Measurements from ENCODE around the gene AOX1. TPM values are rescaled to one million over a fixed set of nuclear protein-coding genes. Genes with fewer than 3 reads are reported as not detected.
"Not testable (repeated sequence)": the region's sequence is repeated elsewhere in the genome, so short reads cannot be mapped to it uniquely, and the experiment has no call there.

Gene AOX1
- under 1 TPM; 0.17 to 0.26 TPM for total RNA-seq

DNA sequence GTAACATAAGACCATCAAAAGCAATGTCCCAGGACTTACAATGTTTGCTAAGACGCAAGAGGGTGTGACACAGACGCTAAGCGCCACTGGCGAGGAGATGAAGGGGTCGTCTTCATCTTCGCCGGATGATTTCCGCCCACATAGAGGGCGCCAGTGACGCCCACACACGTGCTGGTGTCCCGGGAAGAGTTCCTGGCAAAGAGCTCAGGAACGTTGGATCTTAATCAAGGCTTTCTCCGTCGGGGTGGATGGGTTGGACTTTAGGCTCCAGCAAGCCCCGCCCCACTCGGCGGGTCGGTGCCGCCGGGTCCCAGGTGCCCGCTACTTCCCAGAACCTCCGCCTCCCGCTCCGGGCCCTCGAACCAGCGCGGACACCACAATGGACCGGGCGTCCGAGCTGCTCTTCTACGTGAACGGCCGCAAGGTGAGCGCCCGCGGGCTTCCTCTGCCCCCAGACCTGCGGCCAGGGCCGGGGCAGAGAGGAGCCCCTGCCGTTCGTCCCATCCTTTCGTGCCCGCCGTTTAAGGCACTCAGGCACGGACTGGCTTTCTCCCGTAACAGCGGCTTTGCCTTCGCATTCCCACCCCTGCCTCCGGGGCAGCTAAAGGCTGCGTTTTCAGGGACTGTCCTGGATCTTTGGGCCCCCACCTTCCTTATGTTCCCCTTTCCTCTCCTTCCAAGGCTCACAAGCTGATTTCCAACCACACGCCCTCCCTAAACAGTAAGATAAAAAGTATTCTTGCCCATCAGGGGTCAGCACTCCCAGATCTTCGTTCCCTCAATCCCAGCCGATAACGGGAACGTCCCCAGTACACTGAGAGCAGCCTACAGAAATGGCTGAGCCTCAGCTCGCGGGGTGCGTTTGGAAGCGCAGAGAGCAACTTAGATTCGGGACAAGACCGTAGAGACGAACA, at the start of gene AOX1:
TSS of gene AOX1 (plus strand) at position 285 of the 914 bp plus-strand sequence. CDS start at position 380, 95 bp downstream.
- Mint-ChIP-seq H3K36me3 (peaks cover 5% of the 10 kb centered on the region), H3K27ac (peak within 1 kb of the TSS in 1 of 2 donors; percentile 53), H3K4me1 (ENCODE audit: low read depth in 2 of 2) (peaks cover 5 to 10% of the 10 kb centered on the region in 2 donors), H3K4me3 (peak within 1 kb of the TSS; percentile 68), H3K9me3 (no peaks in the 10 kb centered on the region), H3K27me3 (peaks cover 10 to 12% of the 10 kb centered on the region in 2 donors)
- DNase-seq (ENCODE audit: low spot score) (no peak), ATAC-seq (peak; percentile 52)

DNA sequence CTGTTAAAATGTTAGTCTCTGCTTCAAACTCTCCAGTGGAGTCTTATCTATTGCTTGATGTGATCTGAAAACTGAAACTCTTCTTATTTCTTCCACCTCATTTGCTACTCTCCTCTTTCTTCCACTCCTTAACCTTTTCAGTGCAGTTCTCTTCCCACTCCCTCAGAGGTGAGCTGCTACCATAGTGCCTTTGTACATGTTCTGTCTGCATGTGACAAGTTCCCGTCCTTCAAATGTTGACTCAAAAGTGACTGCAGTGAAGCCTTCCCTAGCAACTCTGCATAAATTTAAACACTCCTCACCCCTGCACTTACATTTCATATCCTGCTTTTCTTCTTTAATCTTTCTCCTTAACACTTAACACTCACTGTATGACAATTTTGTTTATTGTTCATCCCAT, 47.7 kb upstream of the AOX1 start:
- Mint-ChIP-seq H3K27ac (no peak overlapping the region), H3K27me3 (no peaks in the 10 kb centered on the region), H3K36me3 (peaks cover 20% of the 10 kb centered on the region), H3K4me1 (ENCODE audit: low read depth in 2 of 2) (no peaks in the 10 kb centered on the region), H3K9me3 (no peaks in the 10 kb centered on the region), H3K4me3 (no peak overlapping the region)
- DNase-seq (ENCODE audit: low spot score) (no peak), ATAC-seq (no peak)

DNA sequence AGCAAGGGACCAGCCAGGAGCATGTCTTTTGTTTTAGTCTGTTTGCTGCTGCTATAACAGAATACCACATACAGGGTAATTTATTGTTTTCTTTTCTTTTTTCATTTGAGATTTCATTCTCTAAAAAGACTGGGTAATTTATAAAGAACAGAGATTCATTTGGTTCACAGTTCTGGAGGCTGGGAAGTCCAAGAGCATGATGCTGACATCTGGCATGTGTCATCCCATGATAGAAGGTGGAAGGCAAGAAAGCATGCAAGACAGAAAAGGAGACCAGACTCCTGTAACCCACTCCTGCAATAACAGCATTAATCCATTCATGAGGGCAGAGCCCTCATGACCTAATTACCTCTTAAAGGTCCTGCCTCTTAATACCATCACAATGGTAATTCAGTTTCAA, 45.0 kb upstream of the AOX1 start:
- DNase-seq (ENCODE audit: low spot score) (no peak), ATAC-seq (no peak)
- H3K9me3 Mint-ChIP-seq, result no peaks in the 10 kb centered on the region
- no peaks in the 10 kb centered on the region for H3K4me1 Mint-ChIP-seq (ENCODE audit: low read depth in 2 of 2)
- no peaks in the 10 kb centered on the region for H3K27me3 Mint-ChIP-seq
- no peak overlapping the region for H3K27ac Mint-ChIP-seq
- H3K36me3 Mint-ChIP-seq, result peaks cover 23% of the 10 kb centered on the region
- no peak overlapping the region for H3K4me3 Mint-ChIP-seq

DNA sequence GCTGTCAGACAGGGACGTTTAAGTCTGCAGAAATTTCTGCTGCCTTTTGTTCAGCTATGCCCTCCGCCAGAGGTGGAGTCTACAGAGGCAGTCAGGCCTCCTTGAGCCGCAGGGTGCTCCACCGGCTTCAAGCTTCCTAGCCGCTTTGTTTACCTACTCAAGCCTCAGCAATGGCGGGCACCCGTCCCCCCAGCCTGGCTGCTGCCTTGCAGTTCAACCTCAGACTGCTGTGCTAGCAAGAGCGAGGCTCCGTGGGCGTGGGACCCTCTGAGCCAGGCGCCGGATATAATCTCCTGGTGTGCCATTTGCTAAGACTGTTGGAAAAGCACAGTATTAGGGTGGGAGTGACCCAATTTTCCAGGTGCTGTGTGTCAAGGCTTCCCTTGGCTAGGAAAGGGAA, 19.2 kb upstream of the AOX1 start:
- not testable (repeated sequence) for H3K4me1 Mint-ChIP-seq (ENCODE audit: low read depth in 2 of 2); ATAC-seq; H3K4me3 Mint-ChIP-seq; H3K27me3 Mint-ChIP-seq; H3K27ac Mint-ChIP-seq; DNase-seq (ENCODE audit: low spot score); H3K9me3 Mint-ChIP-seq
- peaks cover 13% of the 10 kb centered on the region for H3K36me3 Mint-ChIP-seq

DNA sequence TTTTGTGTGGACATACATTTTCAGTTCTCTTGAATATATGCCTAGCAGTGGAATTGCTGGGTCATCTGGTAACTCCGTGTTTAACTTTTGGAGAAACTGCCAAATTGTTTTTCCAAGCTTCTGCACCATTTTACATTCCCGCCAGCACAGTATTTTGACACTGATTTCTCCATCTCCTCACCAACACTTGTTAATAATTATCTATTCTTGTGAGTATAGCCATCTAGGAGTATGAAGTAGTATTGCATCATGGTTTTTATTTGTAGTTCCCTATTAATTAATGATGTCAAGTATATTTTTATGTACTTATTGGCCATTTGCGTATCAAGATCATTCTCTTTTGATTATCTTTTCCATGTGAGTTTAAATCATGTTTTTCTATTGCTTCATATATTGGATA, 17.9 kb upstream of the AOX1 start:
- Mint-ChIP-seq H3K4me1 (ENCODE audit: low read depth in 2 of 2) (peaks cover 5 to 6% of the 10 kb centered on the region in 2 donors), H3K27me3 (no peaks in the 10 kb centered on the region), H3K27ac (no peak overlapping the region), H3K4me3 (no peak overlapping the region), H3K9me3 (no peaks in the 10 kb centered on the region), H3K36me3 (peaks cover 26% of the 10 kb centered on the region)
- ATAC-seq (no peak), DNase-seq (ENCODE audit: low spot score) (no peak)

DNA sequence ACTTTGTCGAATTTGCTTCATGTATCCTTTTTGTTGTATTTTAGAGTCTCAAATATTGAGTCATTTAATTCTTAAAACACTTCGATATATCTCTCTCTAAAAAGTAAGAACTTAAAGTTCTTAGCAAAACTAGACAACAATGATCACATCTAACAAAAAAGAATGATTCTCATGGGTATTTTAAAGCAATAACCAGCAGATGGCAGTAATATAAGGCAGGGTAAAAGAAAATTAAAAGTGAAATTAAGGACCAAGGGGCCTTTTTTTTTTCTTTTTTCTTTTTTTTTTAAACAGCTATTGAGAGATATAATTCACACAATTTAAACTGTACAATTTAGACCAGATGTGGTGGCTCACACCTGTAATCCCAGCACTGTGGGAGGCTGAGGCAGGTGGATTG, 9.9 kb upstream of the AOX1 start:
- no peaks in the 10 kb centered on the region for H3K9me3 Mint-ChIP-seq
- H3K4me3 Mint-ChIP-seq, result no peak overlapping the region
- H3K27me3 Mint-ChIP-seq, result no peaks in the 10 kb centered on the region
- H3K4me1 Mint-ChIP-seq (ENCODE audit: low read depth in 2 of 2), result peaks cover 3 to 9% of the 10 kb centered on the region in 2 donors
- H3K36me3 Mint-ChIP-seq, result peaks cover 24% of the 10 kb centered on the region
- DNase-seq (ENCODE audit: low spot score) (no peak), ATAC-seq (no peak)
- peak overlapping the region in 1 of 2 donors; percentile 79 for H3K27ac Mint-ChIP-seq

DNA sequence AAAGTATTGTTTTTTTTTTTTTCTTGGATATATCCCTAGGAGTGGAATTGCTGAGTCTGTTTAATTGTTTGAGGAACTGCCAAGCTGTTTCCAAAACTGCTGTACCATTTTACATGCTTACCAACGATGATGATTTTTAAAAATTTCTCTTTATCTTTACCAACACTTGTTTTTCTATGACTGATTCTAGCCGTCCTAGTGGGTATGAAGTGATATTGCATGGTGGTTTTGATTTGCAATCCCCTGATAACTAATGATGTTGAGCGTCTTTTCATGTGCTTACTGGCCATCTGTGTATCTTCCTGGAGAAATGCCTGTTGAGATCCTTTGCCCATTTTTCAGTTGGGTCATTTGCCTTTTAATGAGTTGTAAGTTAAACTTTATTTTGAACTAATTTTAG, 8.8 kb upstream of the AOX1 start:
- peaks cover 13% of the 10 kb centered on the region for H3K36me3 Mint-ChIP-seq
- ATAC-seq, result no peak
- peak overlapping the region in 1 of 2 donors; percentile 44 for H3K27ac Mint-ChIP-seq
- H3K27me3 Mint-ChIP-seq, result no peaks in the 10 kb centered on the region
- peaks cover 3 to 9% of the 10 kb centered on the region in 2 donors for H3K4me1 Mint-ChIP-seq (ENCODE audit: low read depth in 2 of 2)
- H3K9me3 Mint-ChIP-seq, result no peaks in the 10 kb centered on the region
- DNase-seq (ENCODE audit: low spot score), result no peak
- no peak overlapping the region for H3K4me3 Mint-ChIP-seq

DNA sequence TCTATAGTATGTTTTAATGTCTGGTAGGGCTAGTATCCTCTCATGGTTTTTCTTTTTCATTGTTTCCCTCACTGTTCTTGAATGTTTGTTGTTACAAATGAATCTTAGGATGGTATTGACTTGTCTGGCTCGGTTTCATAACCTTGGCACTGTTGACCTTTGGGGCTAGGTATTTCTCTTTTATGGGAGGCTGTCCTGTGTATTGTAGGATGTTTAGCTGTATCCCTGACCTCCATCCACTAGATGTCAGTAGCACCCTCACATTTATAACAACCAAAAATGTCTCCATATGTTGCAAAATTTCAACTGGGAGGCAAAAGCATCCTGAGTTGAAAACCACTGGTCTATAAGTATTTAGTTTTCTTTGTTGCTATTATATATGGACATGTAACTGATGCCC, 7.0 kb upstream of the AOX1 start:
- Mint-ChIP-seq H3K27ac (no peak overlapping the region), H3K4me3 (no peak overlapping the region), H3K9me3 (no peaks in the 10 kb centered on the region), H3K27me3 (no peaks in the 10 kb centered on the region), H3K36me3 (peaks cover 4% of the 10 kb centered on the region), H3K4me1 (ENCODE audit: low read depth in 2 of 2) (peaks cover 3 to 9% of the 10 kb centered on the region in 2 donors)
- DNase-seq (ENCODE audit: low spot score) (no peak), ATAC-seq (peak; percentile 54 to 64)

DNA sequence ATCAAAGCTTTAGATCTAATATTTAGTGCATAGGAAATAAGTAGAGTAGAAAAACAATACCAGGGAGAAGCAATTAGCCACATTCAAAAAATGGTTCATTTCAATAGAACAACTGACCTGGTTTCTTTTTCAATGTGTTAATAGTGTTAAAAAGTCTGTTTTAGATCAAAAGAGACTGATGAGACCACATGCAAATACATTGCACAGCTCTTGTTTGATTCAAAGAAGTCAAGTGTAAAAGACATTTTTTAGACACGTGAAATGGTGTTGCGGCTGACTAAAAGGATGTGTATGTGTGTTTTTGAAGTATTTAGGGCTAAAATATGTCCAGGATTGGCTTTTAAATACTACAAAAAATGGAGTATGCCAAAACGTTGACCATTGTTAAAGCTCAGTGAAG, 1.2 kb upstream of the AOX1 start:
- H3K27ac Mint-ChIP-seq, result no peak overlapping the region
- ATAC-seq (no peak), DNase-seq (ENCODE audit: low spot score) (no peak)
- H3K4me1 Mint-ChIP-seq (ENCODE audit: low read depth in 2 of 2), result peaks cover 5 to 10% of the 10 kb centered on the region in 2 donors
- H3K4me3 Mint-ChIP-seq, result no peak overlapping the region
- peaks cover 0 to 3% of the 10 kb centered on the region in 2 donors for H3K27me3 Mint-ChIP-seq
- H3K9me3 Mint-ChIP-seq, result no peaks in the 10 kb centered on the region
- H3K36me3 Mint-ChIP-seq, result peaks cover 5% of the 10 kb centered on the region

DNA sequence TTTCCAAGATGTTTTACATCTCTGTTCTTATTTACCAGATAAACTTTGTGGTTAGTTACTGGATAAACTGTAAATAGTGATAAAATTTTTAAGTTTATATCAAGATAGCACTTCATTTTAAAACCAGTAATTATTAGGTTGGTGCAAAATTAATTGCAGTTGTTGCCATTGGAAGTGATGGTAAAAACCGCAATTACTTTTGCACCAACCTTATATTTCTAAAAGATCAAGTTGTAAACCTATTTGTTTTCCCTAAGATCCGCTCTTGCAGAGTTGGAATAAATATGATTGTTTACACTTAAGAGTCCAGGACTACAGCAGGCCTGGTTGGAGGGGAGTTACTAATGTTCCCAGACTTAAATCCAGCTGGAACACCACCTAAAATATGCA, 479 bp upstream of the AOX1 start:
- peaks cover 5% of the 10 kb centered on the region for H3K36me3 Mint-ChIP-seq
- no peaks in the 10 kb centered on the region for H3K9me3 Mint-ChIP-seq
- peaks cover 5 to 10% of the 10 kb centered on the region in 2 donors for H3K4me1 Mint-ChIP-seq (ENCODE audit: low read depth in 2 of 2)
- no peak overlapping the region for H3K27ac Mint-ChIP-seq
- DNase-seq (ENCODE audit: low spot score) (no peak), ATAC-seq (no peak)
- peak overlapping the region; percentile 68 for H3K4me3 Mint-ChIP-seq
- peaks cover 4 to 5% of the 10 kb centered on the region in 2 donors for H3K27me3 Mint-ChIP-seq

DNA sequence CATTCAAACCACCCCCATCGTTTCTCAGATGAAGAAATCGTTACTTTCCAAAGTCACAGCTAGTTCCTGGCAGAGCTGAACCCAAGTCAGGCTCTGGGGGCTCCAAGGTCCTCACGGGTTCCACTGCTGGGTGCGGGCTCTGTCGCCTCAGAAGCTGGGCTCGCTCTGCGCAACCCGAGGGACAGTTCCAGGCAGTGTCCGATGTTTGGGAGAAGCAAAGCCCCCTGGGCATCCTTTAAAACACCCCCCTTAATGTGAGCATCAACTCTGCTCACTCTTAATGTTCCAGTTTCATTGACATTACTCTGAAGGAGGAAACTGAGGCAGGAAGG, 796 bp downstream of the AOX1 start:
- Mint-ChIP-seq H3K9me3 (no peaks in the 10 kb centered on the region), H3K4me1 (ENCODE audit: low read depth in 2 of 2) (peaks cover 5 to 10% of the 10 kb centered on the region in 2 donors), H3K27ac (peak overlapping the region in 1 of 2 donors; percentile 53), H3K27me3 (peaks cover 14 to 15% of the 10 kb centered on the region in 2 donors), H3K4me3 (peak overlapping the region; percentile 68), H3K36me3 (peaks cover 5% of the 10 kb centered on the region)
- no peak for DNase-seq (ENCODE audit: low spot score)
- ATAC-seq, result peak in 1 of 2 donors; percentile 50

DNA sequence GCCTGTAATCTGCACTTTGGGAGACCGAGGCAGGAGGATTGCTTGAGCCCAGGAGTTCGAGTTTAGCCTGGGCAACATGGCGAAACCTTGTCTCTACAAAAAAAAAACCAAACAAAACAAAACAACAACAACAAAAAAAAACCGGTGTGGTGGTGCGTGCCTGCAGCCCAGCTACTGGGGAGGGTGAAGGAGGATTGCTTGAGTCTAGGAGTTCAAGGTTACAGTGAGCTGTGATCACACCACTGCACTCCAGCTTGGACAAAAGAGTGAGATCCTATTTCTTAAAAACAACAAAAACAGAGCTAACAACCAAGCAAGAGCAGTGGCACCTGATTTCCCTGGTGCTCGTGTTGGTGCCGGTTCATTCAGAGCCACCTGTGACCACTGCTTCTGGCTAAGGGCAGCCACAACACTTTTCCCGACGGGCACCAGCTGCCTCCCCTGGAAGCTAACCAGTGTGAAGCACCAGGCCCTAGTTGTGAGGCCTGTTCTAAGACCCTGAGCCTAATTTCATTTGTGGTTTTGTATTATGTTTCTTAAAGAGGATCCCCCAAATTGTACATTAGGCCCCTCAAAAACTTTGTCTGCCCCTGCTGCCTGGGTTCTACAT, 1.3 kb downstream of the AOX1 start:
- no peak overlapping the region for H3K27ac Mint-ChIP-seq
- H3K27me3 Mint-ChIP-seq, result peaks cover 17 to 20% of the 10 kb centered on the region in 2 donors
- peaks cover 5 to 10% of the 10 kb centered on the region in 2 donors for H3K4me1 Mint-ChIP-seq (ENCODE audit: low read depth in 2 of 2)
- DNase-seq (ENCODE audit: low spot score), result no peak
- H3K4me3 Mint-ChIP-seq, result no peak overlapping the region
- ATAC-seq, result no peak
- peaks cover 5% of the 10 kb centered on the region for H3K36me3 Mint-ChIP-seq
- no peaks in the 10 kb centered on the region for H3K9me3 Mint-ChIP-seq

DNA sequence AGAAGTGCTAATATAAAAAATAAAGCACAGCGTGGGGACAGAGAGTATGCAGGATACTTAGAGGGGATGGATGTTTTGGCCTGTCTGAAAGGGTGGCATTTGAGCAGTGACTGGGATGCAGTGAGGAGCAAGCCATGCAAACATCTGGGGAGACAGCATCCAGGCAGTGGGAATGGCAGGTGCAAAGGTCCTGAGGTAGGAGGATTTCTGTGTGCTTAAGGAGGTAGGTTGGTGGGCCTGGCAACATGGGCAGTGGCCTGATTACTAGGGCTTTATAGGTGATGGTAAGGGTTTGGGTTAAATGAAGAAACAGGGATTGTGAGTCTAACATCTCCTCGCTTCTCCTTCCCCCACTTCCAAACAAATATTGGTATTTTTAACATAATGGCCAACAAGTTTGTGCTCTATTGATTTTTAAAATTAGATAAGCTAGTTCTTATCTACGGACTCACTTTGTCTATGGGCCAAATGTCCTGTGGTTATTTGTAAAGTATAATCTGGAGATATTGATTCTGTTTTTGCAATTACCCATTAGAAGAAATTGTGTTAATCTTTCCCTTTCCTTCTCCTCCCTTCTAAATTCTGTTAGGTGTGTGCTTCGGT, 2.4 kb downstream of the AOX1 start:
- peaks cover 20 to 30% of the 10 kb centered on the region in 2 donors for H3K27me3 Mint-ChIP-seq
- H3K4me1 Mint-ChIP-seq (ENCODE audit: low read depth in 2 of 2), result peaks cover 5 to 10% of the 10 kb centered on the region in 2 donors
- H3K27ac Mint-ChIP-seq, result no peak overlapping the region
- no peak for DNase-seq (ENCODE audit: low spot score)
- no peaks in the 10 kb centered on the region for H3K9me3 Mint-ChIP-seq
- no peak for ATAC-seq
- no peak overlapping the region for H3K4me3 Mint-ChIP-seq
- H3K36me3 Mint-ChIP-seq, result peaks cover 5% of the 10 kb centered on the region

DNA sequence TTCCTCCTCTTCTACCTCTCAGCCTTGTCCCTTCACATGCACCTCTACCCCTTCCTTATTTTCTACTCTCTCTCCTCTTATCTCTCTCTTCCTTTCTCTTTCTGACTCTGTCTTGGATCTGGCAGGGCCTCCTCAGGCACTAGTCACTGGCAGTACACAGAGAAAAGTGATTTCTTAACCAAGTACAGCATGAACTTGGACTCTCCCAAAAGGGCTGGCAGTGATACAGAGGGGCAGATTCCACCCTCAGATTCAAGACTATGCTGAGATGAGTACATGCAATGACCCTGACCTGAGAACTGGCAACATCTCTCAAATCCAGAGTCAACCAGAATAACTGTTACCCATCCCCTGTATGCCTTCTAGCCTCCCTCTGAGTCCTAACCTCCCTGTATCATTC, 4.3 kb downstream of the AOX1 start:
- Mint-ChIP-seq H3K27me3 (peaks cover 24 to 45% of the 10 kb centered on the region in 2 donors), H3K36me3 (no peaks in the 10 kb centered on the region), H3K4me1 (ENCODE audit: low read depth in 2 of 2) (peaks cover 5 to 8% of the 10 kb centered on the region in 2 donors), H3K9me3 (no peaks in the 10 kb centered on the region), H3K4me3 (no peak overlapping the region), H3K27ac (no peak overlapping the region)
- DNase-seq (ENCODE audit: low spot score), result no peak
- no peak for ATAC-seq

Measured in natural killer cell treated with Interleukin-12 subunit alpha and Interleukin-12 subunit beta and Interleukin-15 and Interleukin-18, amount 100 ng/mL, for 72 hours (primary cell).